Measurements from ENCODE around the gene LGR6. TPM values are rescaled to one million over a fixed set of nuclear protein-coding genes. Genes with fewer than 3 reads are reported as not detected.

The LGR6 gene
- polyA plus RNA-seq, 1 experiment: not detected

DNA sequence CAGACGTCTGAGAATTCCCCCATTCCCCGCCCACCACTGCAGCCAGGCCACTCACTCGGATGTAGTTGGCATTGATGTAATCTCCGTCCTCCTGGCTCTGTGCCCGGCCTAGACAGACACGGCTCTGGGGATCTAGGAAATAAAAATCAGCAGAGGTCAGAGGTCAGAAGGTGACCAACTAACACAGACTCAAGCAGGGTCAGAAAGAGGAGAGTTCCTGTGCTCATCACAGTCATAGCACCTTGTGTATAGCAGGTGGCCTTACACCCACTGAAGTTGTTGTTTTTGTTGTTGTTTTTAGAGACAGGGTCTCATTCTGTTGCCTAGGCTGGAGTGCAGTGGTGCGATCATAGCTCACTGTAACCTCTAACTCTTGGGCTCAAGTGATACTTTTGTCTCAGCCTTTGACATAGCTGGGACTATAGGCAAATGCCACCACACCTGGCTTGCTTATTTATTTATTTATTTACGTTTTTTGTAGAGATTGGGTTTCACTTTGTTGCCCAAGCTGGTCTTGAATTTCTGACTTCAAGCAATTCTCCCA is 38.0 kb upstream of the LGR6 start:
- no peak for DNase-seq (ENCODE audit: low read depth)
- peaks cover 9% of the 10 kb centered on the region; the same call in 1 of the 2 replicates for H3K27me3 ChIP-seq (ENCODE audit: control insufficient read depth, insufficient read depth, low read length)
- POLR2A ChIA-PET: no interaction called here
- CTCF ChIA-PET: interaction anchor here (0.7 to 2.6 kb wide), 9 partner anchors 8 to 161 kb away, joined by 3 to 10 read pairs (median 5); partner anchors contain the start of gene ARL8A
- H3K36me3 ChIP-seq (ENCODE audit: control insufficient read depth, insufficient read depth, low read length): no peaks in the 10 kb centered on the region
- TF ChIP-seq, protein P1, sequence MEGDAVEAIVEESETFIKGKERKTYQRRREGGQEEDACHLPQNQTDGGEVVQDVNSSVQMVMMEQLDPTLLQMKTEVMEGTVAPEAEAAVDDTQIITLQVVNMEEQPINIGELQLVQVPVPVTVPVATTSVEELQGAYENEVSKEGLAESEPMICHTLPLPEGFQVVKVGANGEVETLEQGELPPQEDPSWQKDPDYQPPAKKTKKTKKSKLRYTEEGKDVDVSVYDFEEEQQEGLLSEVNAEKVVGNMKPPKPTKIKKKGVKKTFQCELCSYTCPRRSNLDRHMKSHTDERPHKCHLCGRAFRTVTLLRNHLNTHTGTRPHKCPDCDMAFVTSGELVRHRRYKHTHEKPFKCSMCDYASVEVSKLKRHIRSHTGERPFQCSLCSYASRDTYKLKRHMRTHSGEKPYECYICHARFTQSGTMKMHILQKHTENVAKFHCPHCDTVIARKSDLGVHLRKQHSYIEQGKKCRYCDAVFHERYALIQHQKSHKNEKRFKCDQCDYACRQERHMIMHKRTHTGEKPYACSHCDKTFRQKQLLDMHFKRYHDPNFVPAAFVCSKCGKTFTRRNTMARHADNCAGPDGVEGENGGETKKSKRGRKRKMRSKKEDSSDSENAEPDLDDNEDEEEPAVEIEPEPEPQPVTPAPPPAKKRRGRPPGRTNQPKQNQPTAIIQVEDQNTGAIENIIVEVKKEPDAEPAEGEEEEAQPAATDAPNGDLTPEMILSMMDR (IDR thresholded peaks at IDR 0.05; ENCODE audit: insufficient read depth, low read depth, low read length): no peak
- H3K4me3 ChIP-seq (ENCODE audit: low read depth, low read length): no peak overlapping the region

DNA sequence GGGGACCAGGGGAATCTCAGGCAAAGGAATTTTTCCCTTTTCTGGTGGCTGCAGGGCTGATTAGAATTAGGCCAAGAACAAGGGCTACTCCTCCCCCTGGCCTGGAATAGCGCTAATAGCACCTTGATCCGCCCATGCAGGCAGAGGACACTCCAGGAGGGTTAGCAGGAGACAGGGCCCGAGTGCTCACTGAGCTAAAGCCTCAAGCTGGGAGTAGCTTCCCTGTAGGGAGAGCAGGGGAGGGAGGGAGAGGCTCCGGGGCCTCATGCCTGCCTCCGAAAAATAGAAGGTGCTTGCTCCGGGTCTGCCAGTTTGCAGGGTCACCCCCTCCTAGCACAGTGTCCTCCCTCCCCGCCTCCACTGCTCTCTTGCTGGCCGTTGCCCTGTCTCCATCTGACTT is 37.0 kb upstream of the LGR6 start:
- CTCF ChIA-PET: interaction anchor here (0.6 to 1.7 kb wide), 5 partner anchors 9 to 160 kb away, joined by 3 to 5 read pairs (median 5); partner anchors contain the start of gene ARL8A

DNA sequence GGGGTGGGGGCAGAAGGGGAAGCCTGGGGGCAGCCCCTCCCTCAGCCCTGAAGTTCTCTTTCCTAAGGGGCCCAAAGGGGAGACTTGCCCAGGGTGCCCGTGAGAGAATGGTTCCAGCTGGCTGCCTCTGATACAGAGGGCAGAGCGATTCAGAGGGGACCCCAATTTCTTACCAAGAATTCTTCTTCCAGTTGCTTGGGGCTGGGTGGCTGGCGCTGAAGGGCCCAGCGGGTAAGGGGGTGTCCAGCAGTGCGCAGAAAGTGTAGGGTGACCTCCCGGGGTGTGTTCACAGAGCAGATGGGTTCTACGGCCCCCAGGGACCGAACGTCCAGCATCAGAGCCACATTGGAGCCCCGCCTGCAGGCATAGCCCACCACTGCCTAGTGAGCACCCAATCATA is 35.7 kb upstream of the LGR6 start:
- POLR2A ChIA-PET: no interaction called here

More for the DNA sequence above, 37.0 kb upstream of the LGR6 start:
- Histone ChIP-seq H3K36me3 (ENCODE audit: control insufficient read depth, insufficient read depth, low read length) (no peaks in the 10 kb centered on the region), H3K4me3 (ENCODE audit: low read depth, low read length) (no peak overlapping the region), H3K27me3 (ENCODE audit: control insufficient read depth, insufficient read depth, low read length) (peaks cover 8% of the 10 kb centered on the region)
- no peak for DNase-seq (ENCODE audit: low read depth)
- POLR2A ChIA-PET: no interaction called here
- TF ChIP-seq, protein P1 (IDR thresholded peaks at IDR 0.05; ENCODE audit: insufficient read depth, low read depth, low read length): no peak

DNA sequence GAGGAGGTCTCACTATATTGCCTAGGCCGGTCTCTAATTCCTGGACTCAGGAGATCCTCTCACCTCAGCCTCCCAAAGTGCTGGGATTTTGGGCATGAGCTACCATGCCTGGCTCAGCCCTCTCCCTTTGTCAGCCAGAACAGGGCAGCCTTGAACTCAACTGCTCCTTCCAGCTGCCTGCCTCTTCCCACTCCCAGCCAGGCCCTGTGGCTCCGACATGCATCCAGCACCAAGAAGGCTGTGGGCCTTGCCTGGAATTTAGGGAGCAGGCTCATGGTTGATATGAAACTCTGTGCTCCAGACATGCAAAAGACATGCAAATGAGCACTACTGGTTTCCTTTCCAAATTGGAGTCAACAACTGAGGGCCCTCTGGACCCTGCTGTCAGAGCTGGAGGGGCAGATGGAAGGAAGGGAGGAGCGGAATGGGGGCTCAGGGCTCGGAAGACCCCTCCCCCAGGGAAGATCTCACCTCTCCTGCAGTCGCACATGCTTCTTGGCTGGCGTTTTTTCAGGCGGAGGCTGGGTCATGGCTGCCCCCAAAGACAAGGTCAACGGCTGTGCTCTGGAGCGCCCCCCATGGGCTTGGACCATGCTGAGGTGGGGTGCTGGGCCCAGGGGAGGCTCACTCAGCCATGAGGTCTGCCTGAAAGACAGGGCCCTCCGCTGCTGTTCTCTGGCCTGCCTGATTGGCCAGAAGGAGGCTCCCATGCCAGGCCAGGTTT is 34.6 kb upstream of the LGR6 start:
- H3K36me3 ChIP-seq (ENCODE audit: control insufficient read depth, insufficient read depth, low read length): no peaks in the 10 kb centered on the region
- ChIA-PET POLR2A (no interaction called here), CTCF (interaction anchor here (0.7 kb wide), 1 partner anchor 25 kb away, joined by 3 read pairs; no protein-coding TSS in a partner anchor)
- no peak overlapping the region for H3K4me3 ChIP-seq (ENCODE audit: low read depth, low read length)
- no peak for DNase-seq (ENCODE audit: low read depth)
- H3K27me3 ChIP-seq (ENCODE audit: control insufficient read depth, insufficient read depth, low read length): peaks cover 6% of the 10 kb centered on the region
- TF ChIP-seq, protein P1 (IDR thresholded peaks at IDR 0.05; ENCODE audit: insufficient read depth, low read depth, low read length): no peak

More for the DNA sequence above, 35.7 kb upstream of the LGR6 start:
- DNase-seq (ENCODE audit: low read depth): no peak
- no peak overlapping the region for H3K4me3 ChIP-seq (ENCODE audit: low read depth, low read length)
- H3K36me3 ChIP-seq (ENCODE audit: control insufficient read depth, insufficient read depth, low read length): no peaks in the 10 kb centered on the region
- peaks cover 6% of the 10 kb centered on the region for H3K27me3 ChIP-seq (ENCODE audit: control insufficient read depth, insufficient read depth, low read length)
- TF ChIP-seq, protein P1 (IDR thresholded peaks at IDR 0.05; ENCODE audit: insufficient read depth, low read depth, low read length): no peak
- CTCF ChIA-PET: no interaction called here

DNA sequence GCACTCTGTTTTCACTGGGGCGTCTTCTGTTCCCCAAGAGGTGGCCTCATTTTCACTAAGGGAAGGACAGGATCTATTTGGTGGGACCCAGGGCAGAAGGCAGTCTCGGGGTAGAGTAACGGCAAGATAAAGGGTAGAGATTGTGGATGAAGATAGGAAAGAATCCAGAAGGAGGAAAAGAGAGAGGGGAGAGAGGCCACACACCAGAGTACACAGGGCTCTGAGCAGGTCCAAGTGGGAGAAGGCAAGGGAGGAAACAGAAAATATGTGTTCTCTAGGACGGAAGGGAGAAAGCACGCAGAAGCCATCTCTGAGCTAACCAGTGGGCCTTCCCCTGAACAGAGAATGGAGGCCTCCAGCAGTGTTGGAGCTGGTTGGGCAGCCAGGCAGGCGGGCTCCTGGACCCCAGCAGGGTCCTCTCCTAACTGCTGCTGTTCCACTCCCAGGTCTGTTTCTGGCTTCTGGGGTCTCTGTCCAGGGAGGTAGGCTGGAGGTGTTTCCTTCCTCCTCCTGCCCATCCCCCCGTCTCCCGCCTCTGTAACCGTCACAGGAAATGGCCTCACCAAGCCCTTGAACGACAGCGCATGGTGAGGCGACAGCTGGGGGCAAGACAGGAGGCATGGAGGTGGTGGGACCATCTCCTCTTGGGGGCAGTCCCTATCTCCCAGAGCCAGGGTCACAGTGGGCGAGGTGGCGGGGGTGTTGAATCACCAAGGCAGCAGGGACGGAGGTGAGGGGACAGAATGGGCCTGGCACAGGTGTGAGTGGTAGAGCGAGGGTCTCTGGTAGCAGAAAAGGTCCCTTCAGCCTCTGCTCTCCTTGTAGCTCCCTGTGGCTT is 33.8 kb upstream of the LGR6 start:
- ChIA-PET CTCF (interaction anchor here (0.8 to 1.2 kb wide), 2 partner anchors 14 to 16 kb away, joined by 3 read pairs; no protein-coding TSS in a partner anchor), POLR2A (no interaction called here)
- H3K36me3 ChIP-seq (ENCODE audit: control insufficient read depth, insufficient read depth, low read length): no peaks in the 10 kb centered on the region
- TF ChIP-seq, protein P1 (IDR thresholded peaks at IDR 0.05; ENCODE audit: insufficient read depth, low read depth, low read length): no peak
- H3K27me3 ChIP-seq (ENCODE audit: control insufficient read depth, insufficient read depth, low read length): peaks cover 6% of the 10 kb centered on the region
- DNase-seq (ENCODE audit: low read depth): no peak
- no peak overlapping the region for H3K4me3 ChIP-seq (ENCODE audit: low read depth, low read length)

All from BJ (cell line).